Left lung (tissue), 10 donors: ENCODE results near the gene ZNF768. TPM values are rescaled to one million over a fixed set of nuclear protein-coding genes. Genes with fewer than 3 reads are reported as not detected.

Source experiments
- ATAC-seq: fragments of 200-7000 bp; cut with Tn5 transposase; one replicate; pipeline ENCODE4 v1.9.1; 2020; ENCODE audit warnings: moderate library complexity
- DNase-seq, 4 donors: peaks; one replicate each; pipeline ENCODE4 v3.0.0-alpha.2; 2013 to 2020
- H3K27ac ChIP-seq, 2 donors: fragments of 200-600 bp; sonication (generic) in 1 of 2; one replicate each; pipeline versions ENCODE4 v1.5.0 to v1.8.0; 2020 to 2021
- H3K27me3 ChIP-seq, 2 donors: fragments of 200-600 bp; sonication (generic) in 1 of 2; one replicate each; pipeline versions ENCODE4 v1.5.0 to v1.8.0; 2020 to 2021
- H3K36me3 ChIP-seq, 2 donors: fragments of 200-600 bp; sonication (generic) in 1 of 2; one replicate each; pipeline versions ENCODE4 v1.5.0 to v1.8.0; 2020 to 2021
- H3K4me1 ChIP-seq, 2 donors: fragments of 200-600 bp; one replicate each; pipeline ENCODE4 v1.8.0; 2021
- H3K4me3 ChIP-seq, 2 donors: fragments of 200-600 bp; sonication (generic) in 1 of 2; one replicate each; pipeline versions ENCODE4 v1.5.0 to v1.8.0; 2020 to 2021; ENCODE audit warnings: mild to moderate bottlenecking in 1 of 2
- H3K9me3 ChIP-seq, 2 donors: fragments of 200-600 bp; sonication (generic) in 1 of 2; one replicate each; pipeline versions ENCODE4 v1.5.0 to v1.8.0; 2020 to 2021
- intact Hi-C, 2 donors: fragments of 100-400 bp; cut with DNase I; formaldehyde crosslinking; loops; one replicate each; pipeline versions ENCODE4 v1.11.2 to v1.14.2; 2022
- polyA plus RNA-seq, 6 donors: library from polyadenylated mRNA; unstranded; fragments of 120-200 nt; gene quantifications; one replicate each; pipeline ENCODE4 v1.2.1, GENCODE V29; 2013; ENCODE audit not compliant: insufficient read length in 6 of 6
- total RNA-seq, 2 donors: library from RNA; stranded (reverse); fragmentation: NEBNext Ultra II Directional; extraction: Animal tissue kit (Norgen Biotek cat#: 25700); gene quantifications; one replicate each; pipeline ENCODE4 v1.2.1, GENCODE V29; 2021
- TF ChIP-seq, protein P1 (sequence below), 2 donors: fragments of 200-600 bp; sonication (generic) in 1 of 2; IDR thresholded peaks; one replicate each; pipeline versions ENCODE4 v1.5.0 to v1.8.0; 2021; ENCODE audit warnings: antibody characterized with exemption in 2 of 2
- donor health status: DM: no; HTN: yes; CAD: no.
- donor health status: DM: no; HTN: no; CAD: no.

ZNF768 gene
- total and polyA plus RNA-seq, 8 donors: 26.1 to 42.2 (median 33.8) TPM

DNA sequence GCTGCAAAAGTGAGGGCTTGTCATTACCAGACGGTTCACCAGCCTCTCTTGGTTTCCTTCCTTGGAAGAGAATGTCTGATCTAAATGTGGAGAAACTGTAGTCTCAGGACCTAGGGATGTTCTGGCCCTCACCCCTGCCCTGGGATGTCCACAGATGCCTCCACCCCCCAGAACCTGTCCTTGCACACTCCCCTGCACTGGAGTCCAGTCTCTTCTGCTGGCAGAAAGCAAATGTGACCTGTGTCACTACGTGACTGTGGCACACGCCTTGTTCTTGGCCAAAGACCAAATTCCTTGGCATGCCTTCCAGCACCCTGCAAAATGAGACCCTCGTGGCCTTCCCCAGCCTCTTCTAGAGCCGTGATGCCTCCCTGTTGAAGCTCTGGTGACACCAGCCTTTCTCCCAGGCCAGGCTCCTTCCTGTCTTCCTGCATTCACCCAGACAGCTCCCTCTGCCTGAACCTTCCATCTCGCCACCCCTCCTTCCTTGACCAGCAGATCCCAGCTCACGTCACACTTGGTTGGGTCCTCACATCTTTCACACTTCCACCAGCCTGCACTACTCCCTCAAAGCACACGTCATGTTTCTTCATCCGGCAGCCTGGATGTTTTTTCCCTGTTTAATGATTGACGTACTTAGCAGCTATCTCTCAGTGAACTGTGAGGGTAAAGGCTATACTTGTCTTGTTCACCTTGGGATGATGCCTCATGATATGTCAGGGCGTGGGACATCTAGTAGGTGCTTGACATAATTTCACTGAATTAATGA is 4.3 kb downstream of the ZNF768 start:
- ATAC-seq (no peak), DNase-seq (no peak)
- intact Hi-C loops: no loop called here
- Histone ChIP-seq H3K4me3 (no peak overlapping the region), H3K4me1 (peaks cover 4 to 8% of the 10 kb centered on the region in 2 donors), H3K9me3 (no peaks in the 10 kb centered on the region), H3K27ac (no peak overlapping the region), H3K27me3 (no peaks in the 10 kb centered on the region), H3K36me3 (peaks cover 0 to 63% of the 10 kb centered on the region in 2 donors)
- TF ChIP-seq, protein P1, sequence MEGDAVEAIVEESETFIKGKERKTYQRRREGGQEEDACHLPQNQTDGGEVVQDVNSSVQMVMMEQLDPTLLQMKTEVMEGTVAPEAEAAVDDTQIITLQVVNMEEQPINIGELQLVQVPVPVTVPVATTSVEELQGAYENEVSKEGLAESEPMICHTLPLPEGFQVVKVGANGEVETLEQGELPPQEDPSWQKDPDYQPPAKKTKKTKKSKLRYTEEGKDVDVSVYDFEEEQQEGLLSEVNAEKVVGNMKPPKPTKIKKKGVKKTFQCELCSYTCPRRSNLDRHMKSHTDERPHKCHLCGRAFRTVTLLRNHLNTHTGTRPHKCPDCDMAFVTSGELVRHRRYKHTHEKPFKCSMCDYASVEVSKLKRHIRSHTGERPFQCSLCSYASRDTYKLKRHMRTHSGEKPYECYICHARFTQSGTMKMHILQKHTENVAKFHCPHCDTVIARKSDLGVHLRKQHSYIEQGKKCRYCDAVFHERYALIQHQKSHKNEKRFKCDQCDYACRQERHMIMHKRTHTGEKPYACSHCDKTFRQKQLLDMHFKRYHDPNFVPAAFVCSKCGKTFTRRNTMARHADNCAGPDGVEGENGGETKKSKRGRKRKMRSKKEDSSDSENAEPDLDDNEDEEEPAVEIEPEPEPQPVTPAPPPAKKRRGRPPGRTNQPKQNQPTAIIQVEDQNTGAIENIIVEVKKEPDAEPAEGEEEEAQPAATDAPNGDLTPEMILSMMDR (IDR thresholded peaks at IDR 0.05): no peak

DNA sequence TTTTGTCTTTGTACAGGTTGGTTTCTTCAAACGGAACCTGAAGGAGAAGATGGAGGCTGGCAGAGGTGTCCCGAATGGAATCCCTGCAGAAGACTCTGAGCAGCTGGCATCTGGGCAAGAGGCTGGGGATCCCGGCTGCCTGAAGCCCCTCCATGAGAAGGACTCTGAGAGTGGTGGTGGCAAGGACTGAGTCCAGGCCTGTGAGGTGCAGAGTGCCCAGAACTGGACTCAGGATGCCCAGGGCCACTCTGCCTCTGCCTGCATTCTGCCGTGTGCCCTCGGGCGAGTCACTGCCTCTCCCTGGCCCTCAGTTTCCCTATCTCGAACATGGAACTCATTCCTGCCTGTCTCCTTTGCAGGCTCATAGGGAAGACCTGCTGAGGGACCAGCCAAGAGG is 4.9 kb downstream of the ZNF768 start:
- no peaks in the 10 kb centered on the region for H3K9me3 ChIP-seq
- H3K4me1 ChIP-seq: peaks cover 4 to 8% of the 10 kb centered on the region in 2 donors
- H3K27me3 ChIP-seq: no peaks in the 10 kb centered on the region
- DNase-seq: no peak
- H3K36me3 ChIP-seq: peaks cover 0 to 68% of the 10 kb centered on the region in 2 donors
- no peak for ATAC-seq
- no peak overlapping the region for H3K27ac ChIP-seq
- TF ChIP-seq, protein P1 (IDR thresholded peaks at IDR 0.05): no peak
- no peak overlapping the region for H3K4me3 ChIP-seq
- intact Hi-C loops: no loop called here

DNA sequence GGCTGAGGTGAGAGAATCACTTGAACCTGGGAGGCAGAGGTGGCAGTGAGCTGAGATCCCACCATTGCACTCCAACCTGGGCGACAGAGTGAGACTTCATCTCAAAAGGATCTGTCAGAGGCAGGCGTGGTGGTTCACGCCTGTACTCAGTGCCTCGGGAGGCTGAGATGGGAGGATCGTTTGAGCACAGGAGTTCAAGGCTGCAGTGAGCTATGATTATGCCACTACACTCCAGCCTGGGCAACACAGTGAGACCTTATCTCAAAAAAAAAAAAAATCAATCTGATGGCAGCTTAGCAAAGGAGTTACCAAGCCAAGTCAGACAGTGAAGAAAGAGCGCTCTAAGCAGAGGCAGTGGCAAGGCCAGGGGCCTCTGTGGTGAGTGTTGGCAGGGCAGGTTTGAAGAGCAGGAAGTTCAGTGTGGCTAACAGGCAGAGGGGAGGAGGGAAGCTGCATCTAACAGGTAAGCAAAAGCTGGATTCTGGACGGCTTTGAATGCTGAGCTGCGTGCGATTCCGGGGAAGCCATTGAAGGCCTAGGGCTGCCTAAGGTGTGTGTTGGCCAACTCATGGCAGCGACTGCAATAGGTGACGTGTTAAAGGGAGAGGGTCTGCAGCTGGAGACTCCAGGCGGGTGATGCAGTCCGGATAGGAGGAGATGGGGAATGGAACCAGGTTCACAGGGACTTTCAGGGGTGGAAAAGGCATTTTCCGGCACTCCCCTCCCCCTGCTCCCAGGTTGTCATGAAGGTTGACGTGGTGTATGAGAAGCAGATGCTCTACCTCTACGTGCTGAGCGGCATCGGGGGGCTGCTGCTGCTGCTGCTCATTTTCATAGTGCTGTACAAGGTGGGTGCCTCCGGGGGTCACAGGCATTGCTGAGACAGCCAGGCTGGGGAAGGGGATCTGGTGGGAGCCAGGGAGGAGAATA is 7.0 kb downstream of the ZNF768 start:
- H3K4me1 ChIP-seq: no peaks in the 10 kb centered on the region
- no peaks in the 10 kb centered on the region for H3K9me3 ChIP-seq
- H3K27me3 ChIP-seq: no peaks in the 10 kb centered on the region
- no peak for DNase-seq
- peaks cover 0 to 82% of the 10 kb centered on the region in 2 donors for H3K36me3 ChIP-seq
- TF ChIP-seq, protein P1 (IDR thresholded peaks at IDR 0.05): no peak
- intact Hi-C loops: no loop called here
- ATAC-seq: no peak
- no peak overlapping the region for H3K4me3 ChIP-seq
- no peak overlapping the region for H3K27ac ChIP-seq

DNA sequence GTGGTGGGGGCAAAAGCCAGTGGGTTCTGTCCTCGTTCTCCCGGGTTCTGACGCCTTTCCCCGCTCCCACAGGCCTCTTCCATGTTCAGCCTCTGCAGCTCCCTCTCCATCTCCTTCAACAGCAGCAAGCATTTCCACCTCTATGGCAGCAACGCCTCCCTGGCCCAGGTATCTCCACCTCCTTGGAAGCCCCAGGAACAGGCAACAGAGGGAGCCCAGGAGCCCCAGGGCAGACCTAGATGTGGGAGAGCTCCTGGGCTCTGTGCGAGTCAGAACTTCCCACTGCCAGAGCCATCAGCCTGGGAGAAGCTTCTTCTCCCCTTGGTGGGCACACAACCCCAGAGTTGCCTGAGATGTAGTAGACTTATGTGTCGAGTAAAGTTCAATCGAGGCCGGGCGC is 7.8 kb downstream of the ZNF768 start:
- no peak for ATAC-seq
- TF ChIP-seq, protein P1 (IDR thresholded peaks at IDR 0.05): no peak
- H3K4me3 ChIP-seq: no peak overlapping the region
- H3K36me3 ChIP-seq: peaks cover 0 to 87% of the 10 kb centered on the region in 2 donors
- H3K27me3 ChIP-seq: no peaks in the 10 kb centered on the region
- no peak for DNase-seq
- H3K27ac ChIP-seq: no peak overlapping the region
- intact Hi-C loops: no loop called here
- no peaks in the 10 kb centered on the region for H3K4me1 ChIP-seq
- no peaks in the 10 kb centered on the region for H3K9me3 ChIP-seq

DNA sequence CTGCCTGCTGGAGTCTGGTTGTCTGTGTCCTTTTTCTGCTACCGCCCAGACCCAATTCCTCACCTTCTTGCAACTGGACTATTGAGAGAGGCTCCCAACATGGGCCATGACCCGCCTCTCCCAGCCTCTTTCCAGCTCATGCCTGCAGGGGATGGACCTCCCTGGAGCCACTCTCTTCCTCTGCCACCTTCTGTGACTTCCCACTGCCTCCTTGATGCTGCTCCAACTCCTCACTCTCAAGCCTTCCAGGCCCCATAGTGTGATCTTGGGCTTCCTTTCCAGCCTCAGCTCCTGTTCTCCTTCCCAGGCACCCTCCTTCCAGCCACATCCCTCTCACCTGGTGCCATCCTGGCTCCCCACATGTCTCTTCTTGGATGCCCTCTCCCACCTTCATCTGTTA is 11.1 kb downstream of the ZNF768 start:
- Histone ChIP-seq H3K27ac (no peak overlapping the region), H3K9me3 (no peaks in the 10 kb centered on the region), H3K36me3 (peaks cover 0 to 100% of the 10 kb centered on the region in 2 donors), H3K27me3 (no peaks in the 10 kb centered on the region), H3K4me1 (no peaks in the 10 kb centered on the region), H3K4me3 (no peak overlapping the region)
- TF ChIP-seq, protein P1 (IDR thresholded peaks at IDR 0.05): no peak
- DNase-seq (no peak), ATAC-seq (no peak)
- intact Hi-C loops: no loop called here
